ENCODE results near the gene PROM1.

PROM1 gene

DNA sequence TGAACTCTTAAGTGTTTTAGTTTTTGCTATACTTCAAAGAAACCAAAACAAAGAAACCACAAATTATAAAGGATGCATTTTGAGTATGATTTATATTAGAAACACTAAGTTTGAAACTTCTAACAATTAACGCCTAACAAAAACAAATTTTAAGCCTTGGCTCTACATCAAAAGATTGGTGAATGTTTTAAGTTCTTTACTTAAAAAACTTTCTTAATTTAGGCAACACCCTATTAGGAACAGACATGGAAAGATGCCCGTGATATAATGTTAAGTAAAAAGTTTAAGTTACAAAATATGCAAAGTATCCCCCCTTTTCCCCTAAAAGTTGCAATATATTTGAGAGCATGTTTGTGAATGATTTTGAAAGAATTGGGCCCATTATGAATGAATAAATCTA lies 21.2 kb downstream of the PROM1 start:
- DNase-seq: no peak
- H3K4me3 ChIP-seq (ENCODE audit: low read depth, low read length): no peak overlapping the region
- H3K27me3 ChIP-seq (ENCODE audit: insufficient read depth, low read depth, severe bottlenecking): no peaks in the 10 kb centered on the region
- peaks cover 60% of the 10 kb centered on the region for H3K36me3 ChIP-seq
- H3K9me3 ChIP-seq (ENCODE audit: severe bottlenecking): no peaks in the 10 kb centered on the region
- TF ChIP-seq CTCF (IDR thresholded peaks at IDR 0.05; ENCODE audit: low read depth, low read length): no peak
- H3K27ac ChIP-seq: no peak overlapping the region

- no peaks in the 10 kb centered on the region for H3K27me3 ChIP-seq (ENCODE audit: insufficient read depth, low read depth, severe bottlenecking)
- no peak for TF ChIP-seq CTCF (IDR thresholded peaks at IDR 0.05; ENCODE audit: low read depth, low read length)
- peak overlapping the region; percentile 85 for H3K27ac ChIP-seq
- H3K36me3 ChIP-seq: peaks cover 45% of the 10 kb centered on the region
- H3K4me3 ChIP-seq (ENCODE audit: low read depth, low read length): peak overlapping the region; percentile 18
- DNase-seq: peak; percentile 75
- no peaks in the 10 kb centered on the region for H3K9me3 ChIP-seq (ENCODE audit: severe bottlenecking)
Measured at GRCh38 chr4:16056681-16057385, 27.0 kb downstream of the PROM1 start.

DNA sequence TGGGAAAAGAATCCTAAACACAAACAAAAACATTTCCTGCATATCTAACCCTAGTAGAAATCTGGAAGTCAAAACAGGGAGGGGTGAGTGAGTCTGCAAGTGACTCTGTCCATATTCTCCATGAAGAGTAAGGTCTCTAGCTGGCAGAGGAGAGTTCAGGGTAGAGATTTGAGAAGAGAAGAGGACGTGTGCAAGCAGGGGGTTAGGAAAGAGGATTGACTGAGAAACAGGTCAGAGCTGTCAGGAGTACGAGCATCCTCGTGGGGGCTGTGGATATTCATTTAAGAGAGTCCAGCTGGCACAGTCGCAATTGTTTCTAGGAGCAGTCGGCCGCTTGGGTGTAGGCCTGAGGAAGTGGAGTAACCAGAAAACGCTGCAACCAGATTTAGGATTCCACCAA lies 27.9 kb downstream of the PROM1 start:
- Histone ChIP-seq H3K36me3 (peaks cover 48% of the 10 kb centered on the region), H3K27ac (peak overlapping the region; percentile 85), H3K9me3 (ENCODE audit: severe bottlenecking) (no peaks in the 10 kb centered on the region), H3K27me3 (ENCODE audit: insufficient read depth, low read depth, severe bottlenecking) (no peaks in the 10 kb centered on the region), H3K4me3 (ENCODE audit: low read depth, low read length) (no peak overlapping the region)
- DNase-seq: peak; percentile 74
- 0 out of 2 replicates have a peak, but pooled peaks have one; percentile 15 for TF ChIP-seq CTCF (IDR thresholded peaks at IDR 0.05; ENCODE audit: low read depth, low read length)

DNA sequence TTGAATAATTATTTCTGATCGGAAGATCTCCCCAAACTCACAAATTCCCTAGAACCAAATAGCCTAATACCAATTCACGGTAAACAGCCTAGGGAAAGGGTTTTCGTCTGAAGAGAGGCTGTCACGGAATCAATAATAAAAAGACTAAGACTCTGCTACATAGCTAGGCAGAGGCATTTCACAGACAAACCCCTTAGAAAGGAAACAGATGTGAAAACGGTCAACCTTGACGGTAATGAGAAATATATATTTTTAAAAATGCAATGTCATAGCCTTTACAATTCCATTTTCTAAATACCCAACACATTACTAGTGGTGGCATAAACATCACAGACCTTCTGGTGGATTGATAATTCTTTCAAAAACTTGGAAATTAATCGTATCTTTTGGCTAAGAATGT lies 28.4 kb downstream of the PROM1 start:
- no peak overlapping the region for H3K4me3 ChIP-seq (ENCODE audit: low read depth, low read length)
- TF ChIP-seq CTCF (IDR thresholded peaks at IDR 0.05; ENCODE audit: low read depth, low read length): no peak
- no peak for DNase-seq
- H3K36me3 ChIP-seq: peaks cover 48% of the 10 kb centered on the region
- H3K27me3 ChIP-seq (ENCODE audit: insufficient read depth, low read depth, severe bottlenecking): no peaks in the 10 kb centered on the region
- H3K9me3 ChIP-seq (ENCODE audit: severe bottlenecking): no peaks in the 10 kb centered on the region
- peak overlapping the region; percentile 85 for H3K27ac ChIP-seq

DNA sequence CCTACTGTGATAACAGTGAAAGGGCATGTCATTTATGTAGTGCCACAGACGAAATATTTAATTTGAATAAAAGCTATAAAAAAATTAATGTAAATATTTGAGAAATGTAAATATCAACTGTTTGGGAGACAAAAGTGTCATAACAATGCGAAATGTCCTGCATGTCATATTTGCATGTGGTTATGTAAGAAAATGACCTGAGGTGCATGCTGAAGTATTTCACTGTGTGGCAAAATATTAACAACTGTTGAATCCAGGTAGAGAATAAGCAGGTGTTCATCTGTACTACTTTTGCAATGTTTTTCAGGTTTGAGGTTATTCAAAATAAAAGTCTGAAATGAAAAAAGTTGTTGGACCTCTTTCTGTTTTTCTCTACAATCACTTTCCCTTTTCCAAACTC lies 30.9 kb downstream of the PROM1 start:
- Histone ChIP-seq H3K9me3 (ENCODE audit: severe bottlenecking) (no peaks in the 10 kb centered on the region), H3K27ac (no peak overlapping the region), H3K27me3 (ENCODE audit: insufficient read depth, low read depth, severe bottlenecking) (no peaks in the 10 kb centered on the region), H3K4me3 (ENCODE audit: low read depth, low read length) (no peak overlapping the region), H3K36me3 (peaks cover 54% of the 10 kb centered on the region)
- TF ChIP-seq CTCF (IDR thresholded peaks at IDR 0.05; ENCODE audit: low read depth, low read length): no peak
- no peak for DNase-seq

DNA sequence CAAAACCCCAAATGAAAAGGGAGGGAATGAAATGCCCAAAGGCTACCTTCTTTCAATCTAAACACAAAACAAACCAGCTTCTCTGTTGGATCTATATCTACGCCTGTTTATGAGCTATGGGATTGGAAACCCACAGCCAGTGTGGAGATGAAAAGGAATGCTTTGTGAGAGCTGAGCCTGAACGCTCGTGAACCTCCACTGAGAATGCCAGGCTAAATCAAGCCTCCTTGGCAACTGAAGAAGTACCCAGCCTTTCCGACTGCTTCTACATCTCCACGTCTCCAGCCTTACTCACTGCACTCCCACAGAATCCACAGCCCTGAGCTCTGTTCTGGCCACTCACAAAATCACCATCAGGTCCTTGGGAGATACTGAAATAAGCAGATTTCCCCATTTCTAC lies 31.8 kb downstream of the PROM1 start:
- Histone ChIP-seq H3K27ac (no peak overlapping the region), H3K9me3 (ENCODE audit: severe bottlenecking) (no peaks in the 10 kb centered on the region), H3K36me3 (peaks cover 61% of the 10 kb centered on the region), H3K4me3 (ENCODE audit: low read depth, low read length) (no peak overlapping the region), H3K27me3 (ENCODE audit: insufficient read depth, low read depth, severe bottlenecking) (no peaks in the 10 kb centered on the region)
- no peak for TF ChIP-seq CTCF (IDR thresholded peaks at IDR 0.05; ENCODE audit: low read depth, low read length)
- no peak for DNase-seq
